ENCODE data around the gene DUS4L.
A peak's percentile ranks its signal among the peaks of the same experiment; 100 is the strongest.
"Not testable (repeated sequence)": the region's sequence is repeated elsewhere in the genome, so short reads cannot be mapped to it uniquely, and the experiment has no call there.

Gene DUS4L

GRCh38 chr7:107563775-107564552 is at the start of gene DUS4L, which contains the start of gene COG5:
Gene DUS4L (plus strand): TSS chr7:107563971. CDS start chr7:107567071, 3,100 bp downstream.
Gene COG5 (minus strand): TSS chr7:107563920. CDS start chr7:107563896, 24 bp downstream.
- peak within 1 kb of the TSS; percentile 87 for H3K4me3 Mint-ChIP-seq
- peak within 1 kb of the TSS; percentile 88 for H3K27ac Mint-ChIP-seq
- peaks cover 11% of the 10 kb centered on the region for H3K36me3 Mint-ChIP-seq (ENCODE audit: low read depth)
- no peaks in the 10 kb centered on the region for H3K27me3 Mint-ChIP-seq
- peaks cover 59% of the 10 kb centered on the region for H3K4me1 Mint-ChIP-seq (ENCODE audit: low read depth)
- no peaks in the 10 kb centered on the region for H3K9me3 Mint-ChIP-seq

GRCh38 chr7:107526672-107527071 is 37.1 kb upstream of the DUS4L start:
- no peak overlapping the region for H3K27ac Mint-ChIP-seq
- no peak overlapping the region for H3K4me3 Mint-ChIP-seq
- no peaks in the 10 kb centered on the region for H3K4me1 Mint-ChIP-seq (ENCODE audit: low read depth)
- no peaks in the 10 kb centered on the region for H3K27me3 Mint-ChIP-seq
- peaks cover 51% of the 10 kb centered on the region for H3K36me3 Mint-ChIP-seq (ENCODE audit: low read depth)
- H3K9me3 Mint-ChIP-seq: no peaks in the 10 kb centered on the region

- H3K27me3 Mint-ChIP-seq: no peaks in the 10 kb centered on the region
- peaks cover 46% of the 10 kb centered on the region for H3K36me3 Mint-ChIP-seq (ENCODE audit: low read depth)
Observed at GRCh38 chr7:107527196-107527595, 36.6 kb upstream of the DUS4L start.

GRCh38 chr7:107528461-107528860 is 35.3 kb upstream of the DUS4L start:
- Mint-ChIP-seq H3K4me3 (no peak overlapping the region), H3K9me3 (no peaks in the 10 kb centered on the region), H3K36me3 (ENCODE audit: low read depth) (peaks cover 44% of the 10 kb centered on the region), H3K27me3 (no peaks in the 10 kb centered on the region), H3K4me1 (ENCODE audit: low read depth) (peaks cover 6% of the 10 kb centered on the region), H3K27ac (no peak overlapping the region)

More at GRCh38 chr7:107527196-107527595, 36.6 kb upstream of the DUS4L start:
- H3K9me3 Mint-ChIP-seq: no peaks in the 10 kb centered on the region
- H3K27ac Mint-ChIP-seq: no peak overlapping the region
- no peak overlapping the region for H3K4me3 Mint-ChIP-seq
- H3K4me1 Mint-ChIP-seq (ENCODE audit: low read depth): no peaks in the 10 kb centered on the region

- Mint-ChIP-seq H3K4me3 (no peak overlapping the region), H3K9me3 (peaks cover 6% of the 10 kb centered on the region), H3K36me3 (ENCODE audit: low read depth) (peaks cover 53% of the 10 kb centered on the region), H3K27me3 (no peaks in the 10 kb centered on the region), H3K27ac (no peak overlapping the region), H3K4me1 (ENCODE audit: low read depth) (peaks cover 18% of the 10 kb centered on the region)
Observed at GRCh38 chr7:107530751-107531150, 33.0 kb upstream of the DUS4L start.

GRCh38 chr7:107534139-107534538 is 29.6 kb upstream of the DUS4L start:
- H3K36me3 Mint-ChIP-seq (ENCODE audit: low read depth): peaks cover 67% of the 10 kb centered on the region
- H3K27me3 Mint-ChIP-seq: no peaks in the 10 kb centered on the region
- no peak overlapping the region for H3K4me3 Mint-ChIP-seq
- H3K9me3 Mint-ChIP-seq: peaks cover 6% of the 10 kb centered on the region
- no peak overlapping the region for H3K27ac Mint-ChIP-seq
- H3K4me1 Mint-ChIP-seq (ENCODE audit: low read depth): peaks cover 18% of the 10 kb centered on the region

GRCh38 chr7:107537228-107537627 is 26.5 kb upstream of the DUS4L start:
- H3K9me3 Mint-ChIP-seq, H3K27me3 Mint-ChIP-seq, H3K27ac Mint-ChIP-seq, H3K4me3 Mint-ChIP-seq: not testable (repeated sequence)
- peaks cover 18% of the 10 kb centered on the region for H3K4me1 Mint-ChIP-seq (ENCODE audit: low read depth)
- H3K36me3 Mint-ChIP-seq (ENCODE audit: low read depth): peaks cover 71% of the 10 kb centered on the region

GRCh38 chr7:107538001-107538400 is 25.8 kb upstream of the DUS4L start:
- Mint-ChIP-seq H3K4me1 (ENCODE audit: low read depth) (peaks cover 17% of the 10 kb centered on the region), H3K27ac (no peak overlapping the region)

GRCh38 chr7:107543338-107543993 is 20.3 kb upstream of the DUS4L start:
- Mint-ChIP-seq H3K27ac (no peak overlapping the region), H3K27me3 (no peaks in the 10 kb centered on the region), H3K4me1 (ENCODE audit: low read depth) (peaks cover 3% of the 10 kb centered on the region), H3K36me3 (ENCODE audit: low read depth) (peaks cover 58% of the 10 kb centered on the region), H3K9me3 (peaks cover 19% of the 10 kb centered on the region), H3K4me3 (no peak overlapping the region)

More at GRCh38 chr7:107538001-107538400, 25.8 kb upstream of the DUS4L start:
- no peak overlapping the region for H3K4me3 Mint-ChIP-seq
- no peaks in the 10 kb centered on the region for H3K27me3 Mint-ChIP-seq
- peaks cover 70% of the 10 kb centered on the region for H3K36me3 Mint-ChIP-seq (ENCODE audit: low read depth)
- peaks cover 6% of the 10 kb centered on the region for H3K9me3 Mint-ChIP-seq

- no peaks in the 10 kb centered on the region for H3K27me3 Mint-ChIP-seq
- no peak overlapping the region for H3K27ac Mint-ChIP-seq
- H3K4me3 Mint-ChIP-seq: no peak overlapping the region
- peaks cover 19% of the 10 kb centered on the region for H3K9me3 Mint-ChIP-seq
- H3K4me1 Mint-ChIP-seq (ENCODE audit: low read depth): peaks cover 7% of the 10 kb centered on the region
- H3K36me3 Mint-ChIP-seq (ENCODE audit: low read depth): peaks cover 49% of the 10 kb centered on the region
Observed at GRCh38 chr7:107544848-107545591, 18.8 kb upstream of the DUS4L start.

GRCh38 chr7:107551936-107552335 is 11.8 kb upstream of the DUS4L start:
- Mint-ChIP-seq H3K4me3 (no peak overlapping the region), H3K27me3 (no peaks in the 10 kb centered on the region), H3K36me3 (ENCODE audit: low read depth) (peaks cover 70% of the 10 kb centered on the region), H3K27ac (no peak overlapping the region), H3K4me1 (ENCODE audit: low read depth) (peaks cover 18% of the 10 kb centered on the region), H3K9me3 (peaks cover 5% of the 10 kb centered on the region)

GRCh38 chr7:107555893-107556292 is 7.9 kb upstream of the DUS4L start:
- no peaks in the 10 kb centered on the region for H3K9me3 Mint-ChIP-seq
- H3K4me1 Mint-ChIP-seq (ENCODE audit: low read depth): peaks cover 35% of the 10 kb centered on the region
- peaks cover 53% of the 10 kb centered on the region for H3K36me3 Mint-ChIP-seq (ENCODE audit: low read depth)
- H3K4me3 Mint-ChIP-seq: no peak overlapping the region
- H3K27ac Mint-ChIP-seq: no peak overlapping the region
- H3K27me3 Mint-ChIP-seq: no peaks in the 10 kb centered on the region

- Mint-ChIP-seq H3K4me1 (ENCODE audit: low read depth) (peaks cover 52% of the 10 kb centered on the region), H3K4me3 (no peak overlapping the region), H3K27me3 (no peaks in the 10 kb centered on the region), H3K36me3 (ENCODE audit: low read depth) (peaks cover 24% of the 10 kb centered on the region), H3K9me3 (no peaks in the 10 kb centered on the region), H3K27ac (no peak overlapping the region)
Observed at GRCh38 chr7:107559864-107560263, 3.9 kb upstream of the DUS4L start.

GRCh38 chr7:107560898-107561516 is 2.8 kb upstream of the DUS4L start:
- Mint-ChIP-seq H3K27me3 (no peaks in the 10 kb centered on the region), H3K4me3 (peak overlapping the region; percentile 87), H3K4me1 (ENCODE audit: low read depth) (peaks cover 58% of the 10 kb centered on the region), H3K27ac (peak overlapping the region; percentile 52), H3K9me3 (no peaks in the 10 kb centered on the region), H3K36me3 (ENCODE audit: low read depth) (peaks cover 16% of the 10 kb centered on the region)

Measured in stimulated activated naive CD8-positive, alpha-beta T cell treated with anti-CD3 and anti-CD28 coated beads, Interleukin-15, Interleukin-2, amounts not matched to agents 100 ng/mL and 50 ng/mL, for 24 hours (primary cell).